PC-9 (cell line): ENCODE measurements around the gene ZBTB24. TPM values are rescaled to one million over a fixed set of nuclear protein-coding genes. Genes with fewer than 3 reads are reported as not detected.

ENCODE experiments used
- BruUV-seq: library from RNA; stranded (reverse); fragments of 400-500 nt; replicated peaks from 2 replicates; lab custom pipeline; 2021; lab: Mats Ljungman, UMichigan
- CTCF ChIA-PET: fragments of 300-600 bp; sonication (Branson Sonifier 250); formaldehyde crosslinking; loops from one replicate; lab custom pipeline; 2022; ENCODE audit warnings: antibody characterized with exemption; lab: Charles Lee
- POLR2A ChIA-PET: fragments of 300-600 bp; sonication (Branson Sonifier 250); formaldehyde crosslinking; loops from one replicate; lab custom pipeline; 2022; ENCODE audit warnings: antibody characterized with exemption; ENCODE audit not compliant: unreplicated experiment; lab: Charles Lee
- DNase-seq, 2 experiments: peaks; one replicate each; pipeline versions ENCODE4 v3.0.0 to v3.0.0-alpha.2; 2015 to 2022; ENCODE audit warnings: mixed read lengths in 1 of 2
- H2AFZ ChIP-seq: fragments of 200-600 bp; sonication (generic); 2 replicates; pipeline ENCODE4 v1.8.1; 2017; ENCODE audit warnings: antibody characterized with exemption
- H3F3A ChIP-seq: fragments of 200-600 bp; sonication (generic); 2 replicates; pipeline ENCODE4 v1.8.1; 2017; ENCODE audit warnings: antibody characterized with exemption, mild to moderate bottlenecking, low read depth; ENCODE audit not compliant: insufficient read depth
- H3K27ac ChIP-seq: fragments of 200-600 bp; sonication (generic); 2 replicates; pipeline ENCODE4 v1.6.1; 2016; ENCODE audit warnings: mixed run types
- H3K27me3 ChIP-seq: fragments of 200-600 bp; sonication (generic); 2 replicates; pipeline ENCODE4 v1.6.1; 2016; ENCODE audit warnings: low read depth, mixed run types; ENCODE audit not compliant: insufficient read depth
- H3K36me3 ChIP-seq: fragments of 200-600 bp; sonication (generic); 2 replicates; pipeline ENCODE4 v1.6.1; 2016; ENCODE audit warnings: low read depth, mixed run types
- H3K4me1 ChIP-seq: fragments of 200-600 bp; sonication (generic); replicated peaks from 2 replicates; pipeline ENCODE4 v1.6.1; 2016; ENCODE audit warnings: mixed run types; ENCODE audit not compliant: insufficient read depth
- H3K4me2 ChIP-seq: fragments of 200-600 bp; sonication (generic); 2 replicates; pipeline ENCODE4 v1.6.1; 2017; ENCODE audit warnings: mixed run types
- H3K4me3 ChIP-seq: fragments of 200-600 bp; sonication (generic); 2 replicates; pipeline ENCODE4 v1.6.1; 2016; ENCODE audit warnings: mixed run types
- H3K79me2 ChIP-seq: fragments of 200-600 bp; sonication (generic); 2 replicates; pipeline ENCODE4 v1.6.1; 2017; ENCODE audit warnings: low read depth, mixed run types
- H3K9me2 ChIP-seq: fragments of 200-600 bp; sonication (generic); 2 replicates; pipeline ENCODE4 v1.8.1; 2017; ENCODE audit warnings: mild to moderate bottlenecking; ENCODE audit not compliant: insufficient read depth
- H3K9me3 ChIP-seq: fragments of 200-600 bp; sonication (generic); 2 replicates; pipeline ENCODE4 v1.8.1; 2016; ENCODE audit warnings: low read depth; ENCODE audit not compliant: insufficient read depth
- H4K20me1 ChIP-seq: fragments of 200-600 bp; sonication (generic); 2 replicates; pipeline ENCODE4 v1.8.1; 2017; ENCODE audit not compliant: insufficient read depth
- CTCF ChIP-seq: fragments of 200-600 bp; sonication (generic); conservative IDR thresholded peaks from 2 replicates; pipeline ENCODE4 v1.6.1; 2017; ENCODE audit warnings: mixed run types, antibody characterized with exemption, mild to moderate bottlenecking, moderate library complexity
- EZH2 ChIP-seq: fragments of 200-600 bp; sonication (generic); IDR thresholded peaks from 2 replicates; pipeline ENCODE4 v1.8.0; 2017; ENCODE audit warnings: antibody characterized with exemption, low read depth
- intact Hi-C: fragments of 100-400 bp; cut with micrococcal nuclease; formaldehyde crosslinking; loops from one replicate; pipeline ENCODE4 v1.10.0; 2022; ENCODE audit not compliant: unreplicated experiment
- total RNA-seq: library from RNA; stranded (reverse); gene quantifications from 2 replicates; pipeline ENCODE4 v1.2.3, GENCODE V29; 2021

ZBTB24 gene
- total RNA-seq, 1 experiment from 2014 or later, result 7.2 TPM

GRCh38 chr6:109486068-109486467 is 3.0 kb upstream of the ZBTB24 start:
- BruUV-seq, result no TSS peak
- CTCF ChIA-PET, result no interaction called here
- H3K9me2 ChIP-seq, result no peaks in the 10 kb centered on the region
- H3K4me3 ChIP-seq, result no peak overlapping the region
- H3K27ac ChIP-seq, result peak overlapping the region; percentile 27; the same call in 1 of the 2 replicates
- no peak overlapping the region for H2AFZ ChIP-seq
- peaks cover 18% of the 10 kb centered on the region for H3K79me2 ChIP-seq
- H3K4me1 ChIP-seq, result peaks cover 32% of the 10 kb centered on the region
- no peaks in the 10 kb centered on the region for H3K9me3 ChIP-seq
- peaks cover 2% of the 10 kb centered on the region; the same call in 1 of the 2 replicates for H4K20me1 ChIP-seq
- POLR2A ChIA-PET, result interaction anchor here (0.7 kb wide), 1 partner anchor 85 kb away, joined by 4 read pairs; no protein-coding TSS in a partner anchor
- TF ChIP-seq EZH2 (no peak), CTCF (no peak)
- peak in 1 of 2 experiments; percentile 98 for DNase-seq
- no peak overlapping the region; the same call in 1 of the 2 replicates for H3K4me2 ChIP-seq
- intact Hi-C loops, result loop anchor here (10.0 kb wide), 1 partner anchor 391 kb away; the partner anchor contains the start of genes CEP57L1 and SESN1
- H3F3A ChIP-seq, result peaks cover 19% of the 10 kb centered on the region; the same call in 1 of the 2 replicates
- H3K36me3 ChIP-seq, result peaks cover 8% of the 10 kb centered on the region; the same call in 1 of the 2 replicates
- H3K27me3 ChIP-seq, result no peaks in the 10 kb centered on the region

- Histone ChIP-seq H3K27ac (no peak overlapping the region), H3K4me1 (peaks cover 35% of the 10 kb centered on the region), H3K36me3 (peaks cover 14% of the 10 kb centered on the region; the same call in 1 of the 2 replicates), H3K27me3 (no peaks in the 10 kb centered on the region), H3K9me2 (no peaks in the 10 kb centered on the region), H3K4me2 (no peak overlapping the region), H2AFZ (no peak overlapping the region), H3K4me3 (no peak overlapping the region), H3K9me3 (no peaks in the 10 kb centered on the region), H3F3A (peaks cover 18% of the 10 kb centered on the region; the same call in 1 of the 2 replicates), H3K79me2 (peaks cover 24% of the 10 kb centered on the region), H4K20me1 (peaks cover 8% of the 10 kb centered on the region; the same call in 1 of the 2 replicates)
- POLR2A ChIA-PET, result interaction anchor here (0.7 kb wide), 1 partner anchor 86 kb away, joined by 4 read pairs; no protein-coding TSS in a partner anchor
- intact Hi-C loops, result loop anchor here (10.0 kb wide), 1 partner anchor 391 kb away; the partner anchor contains the start of genes CEP57L1 and SESN1
- BruUV-seq, result no TSS peak
- TF ChIP-seq CTCF (no peak), EZH2 (no peak)
- CTCF ChIA-PET, result no interaction called here
- no peak for DNase-seq
Measured at GRCh38 chr6:109485266-109485935, 2.4 kb upstream of the ZBTB24 start.

GRCh38 chr6:109484122-109484521 is 1.1 kb upstream of the ZBTB24 start:
- no peak for TF ChIP-seq CTCF
- no peak for TF ChIP-seq EZH2
- intact Hi-C loops, result loop anchor here (10.0 kb wide), 1 partner anchor 389 kb away; the partner anchor contains the start of genes CEP57L1 and SESN1
- no peak for DNase-seq
- 0 out of 2 replicates have a peak overlapping the region, but pooled peaks have one; percentile 79 for H2AFZ ChIP-seq
- peaks cover 24% of the 10 kb centered on the region for H3K36me3 ChIP-seq
- ChIA-PET POLR2A (interaction anchor here (0.6 kb wide), 1 partner anchor 43 kb away, joined by 8 read pairs; the partner anchor contains the start of genes PPIL6 and SMPD2), CTCF (interaction anchor here (0.6 kb wide), 1 partner anchor 11 kb away, joined by 3 read pairs; no protein-coding TSS in a partner anchor)
- peaks cover 10% of the 10 kb centered on the region for H4K20me1 ChIP-seq
- peak overlapping the region; percentile 82 for H3K4me2 ChIP-seq
- no peaks in the 10 kb centered on the region for H3K9me2 ChIP-seq
- BruUV-seq, result no TSS peak
- H3K4me1 ChIP-seq, result peaks cover 46% of the 10 kb centered on the region
- peak overlapping the region; percentile 53; the same call in 1 of the 2 replicates for H3K4me3 ChIP-seq
- H3K27ac ChIP-seq, result no peak overlapping the region
- peaks cover 37% of the 10 kb centered on the region for H3K79me2 ChIP-seq
- H3F3A ChIP-seq, result peaks cover 18% of the 10 kb centered on the region; the same call in 1 of the 2 replicates
- no peaks in the 10 kb centered on the region for H3K9me3 ChIP-seq
- no peaks in the 10 kb centered on the region for H3K27me3 ChIP-seq
